HUDEP-2 (cell line): Measurements from ENCODE around the gene NFIB.
A peak's percentile ranks its signal among the peaks of the same experiment; 100 is the strongest.

ENCODE experiments used
- DNase-seq, 76 experiments: peaks; one replicate each; lab custom pipeline; 2025; ENCODE audit not compliant: unreplicated experiment in 76 of 76; lab: John Stamatoyannopoulos, UW

Gene NFIB

DNA sequence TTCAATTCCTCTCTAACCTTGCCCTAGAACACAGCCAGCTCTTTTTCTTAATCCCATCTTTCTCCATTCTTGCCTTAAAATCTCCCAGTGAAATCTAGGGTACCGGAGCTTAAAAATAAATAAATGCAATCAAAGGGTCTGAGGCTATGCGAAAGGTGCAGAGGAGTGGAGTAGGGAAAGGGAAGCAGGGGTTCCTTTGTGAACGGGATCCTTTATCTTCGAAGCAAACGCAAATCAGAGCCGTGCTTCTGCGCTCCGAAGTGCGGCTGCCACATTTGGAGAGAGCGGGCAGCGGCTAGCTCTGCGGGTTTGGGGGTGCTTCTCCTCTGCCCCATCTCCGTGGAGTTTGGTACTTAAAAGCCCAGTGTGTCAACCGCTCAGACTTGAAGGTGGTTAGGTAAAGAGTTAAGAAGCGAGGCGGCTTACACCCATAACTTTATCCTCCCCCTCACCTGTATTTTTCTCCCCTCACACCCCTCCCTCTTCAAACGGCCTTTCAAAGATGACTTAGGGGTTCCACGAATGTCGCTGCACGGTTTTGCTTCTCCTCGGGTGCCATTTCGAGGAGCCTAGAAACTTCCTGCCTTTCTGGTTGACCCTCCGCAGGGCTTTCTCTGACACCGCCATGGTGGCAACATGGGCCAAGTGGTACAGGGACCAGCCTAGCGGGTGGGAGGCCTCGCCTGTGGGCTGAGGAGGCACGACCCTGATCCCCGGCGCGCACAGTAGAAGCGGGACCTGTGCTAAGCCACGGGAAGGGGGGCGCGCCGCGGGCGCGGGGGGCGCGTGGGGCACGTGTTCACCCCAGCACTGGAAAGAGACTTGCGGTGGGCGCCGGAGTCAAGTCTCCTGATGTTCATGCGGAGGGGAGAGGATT, 31.7 kb upstream of the NFIB start:
- no peak for DNase-seq

DNA sequence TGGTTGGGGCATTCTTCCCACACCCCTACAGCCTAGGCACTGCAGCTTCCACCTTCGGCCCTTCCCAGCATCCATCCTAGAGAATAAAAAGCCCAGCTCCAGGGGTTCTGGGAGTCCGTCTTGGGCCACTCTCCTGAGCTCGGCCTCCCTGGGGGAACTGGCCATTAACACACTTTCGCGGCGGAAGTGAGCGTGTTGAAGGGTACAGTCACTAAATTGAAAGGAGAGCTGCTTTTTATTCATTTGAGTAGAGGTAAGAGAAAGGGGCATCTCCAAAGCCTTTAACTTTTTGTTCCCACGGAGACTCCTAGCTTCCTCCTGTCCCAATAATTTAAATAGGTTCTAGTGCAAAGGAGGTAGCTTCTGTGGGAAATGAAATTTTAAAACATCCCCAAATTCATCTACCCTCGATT, 31.0 kb upstream of the NFIB start:
- DNase-seq, result no peak

DNA sequence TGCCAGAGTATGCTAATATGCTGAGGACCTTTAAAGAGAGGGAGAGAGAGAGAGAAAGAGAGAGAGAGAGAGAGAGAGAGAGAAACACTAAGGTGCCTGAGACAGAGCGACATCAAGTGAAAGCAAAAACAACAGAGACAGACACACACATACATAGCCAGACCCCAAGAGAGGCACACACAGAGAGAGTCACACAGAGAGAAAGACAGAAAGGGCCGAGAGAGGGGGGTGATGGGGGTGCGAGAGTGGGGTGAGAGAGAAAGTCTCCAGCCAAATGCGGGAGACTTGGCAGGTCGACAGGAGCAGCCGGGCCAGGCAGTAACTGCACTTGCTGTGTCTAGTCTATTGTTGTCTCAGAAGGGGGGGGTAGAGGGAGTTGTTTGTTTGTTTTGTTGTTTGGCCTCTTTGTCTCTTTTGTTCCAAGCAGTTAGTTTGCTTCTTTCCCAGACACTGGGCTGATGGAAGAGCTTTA, 30.1 kb upstream of the NFIB start:
- no peak for DNase-seq

DNA sequence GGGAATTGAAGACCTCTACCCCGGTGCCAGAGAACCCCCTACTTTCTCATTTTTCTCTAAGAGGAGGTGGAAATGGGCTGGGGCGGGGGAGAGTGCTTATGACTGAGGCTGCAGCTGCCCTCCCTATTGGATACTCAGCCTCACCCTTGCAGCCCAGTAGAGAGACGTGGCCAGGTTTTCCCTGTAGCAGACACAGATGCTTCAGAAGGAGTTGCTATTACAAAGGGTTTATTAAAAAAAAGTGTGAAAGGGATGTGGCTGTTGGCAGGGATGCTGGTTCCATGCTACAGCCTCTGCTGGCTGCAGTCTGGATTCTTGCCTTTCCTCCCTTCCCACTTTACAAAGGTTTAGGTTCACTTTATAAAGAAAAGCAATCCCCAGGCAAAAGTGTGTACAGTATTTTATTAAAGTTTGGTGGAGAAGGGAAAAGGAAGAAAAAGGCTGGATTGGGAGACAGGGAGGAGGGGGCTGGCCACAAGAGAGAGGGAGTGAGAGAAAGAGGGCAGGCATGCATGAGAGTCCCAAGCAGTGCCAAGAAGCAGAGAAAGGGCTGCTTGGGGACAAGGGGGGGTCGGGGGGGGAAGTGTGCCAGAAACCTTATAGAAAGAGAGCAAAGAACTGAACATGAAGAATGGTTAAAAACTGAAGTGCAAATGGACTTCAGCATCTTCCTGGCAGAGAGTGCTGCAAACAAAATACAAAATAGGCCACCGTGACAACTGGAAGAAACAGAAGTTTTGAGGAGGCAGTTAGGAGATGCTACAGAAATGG, 29.5 kb upstream of the NFIB start:
- DNase-seq, result no peak

DNA sequence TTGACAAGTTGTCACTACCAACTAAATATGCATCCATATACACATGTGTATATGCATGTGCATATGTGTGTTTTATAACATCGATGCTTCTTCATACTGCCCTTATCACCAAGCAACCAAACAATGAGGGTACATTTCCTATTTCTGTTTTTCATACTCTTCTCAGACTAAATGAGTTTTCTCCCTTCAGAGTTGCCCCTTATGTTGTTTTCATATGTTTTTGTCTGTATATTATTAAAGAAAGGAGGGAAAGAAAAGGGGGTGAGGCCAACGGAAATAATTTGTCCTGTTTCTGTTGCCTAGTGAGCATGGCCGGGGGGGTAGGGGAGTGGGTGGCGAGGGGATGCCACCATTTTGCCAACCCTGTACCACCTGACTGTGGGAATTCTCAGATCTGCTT, 28.8 kb upstream of the NFIB start:
- no peak for DNase-seq

DNA sequence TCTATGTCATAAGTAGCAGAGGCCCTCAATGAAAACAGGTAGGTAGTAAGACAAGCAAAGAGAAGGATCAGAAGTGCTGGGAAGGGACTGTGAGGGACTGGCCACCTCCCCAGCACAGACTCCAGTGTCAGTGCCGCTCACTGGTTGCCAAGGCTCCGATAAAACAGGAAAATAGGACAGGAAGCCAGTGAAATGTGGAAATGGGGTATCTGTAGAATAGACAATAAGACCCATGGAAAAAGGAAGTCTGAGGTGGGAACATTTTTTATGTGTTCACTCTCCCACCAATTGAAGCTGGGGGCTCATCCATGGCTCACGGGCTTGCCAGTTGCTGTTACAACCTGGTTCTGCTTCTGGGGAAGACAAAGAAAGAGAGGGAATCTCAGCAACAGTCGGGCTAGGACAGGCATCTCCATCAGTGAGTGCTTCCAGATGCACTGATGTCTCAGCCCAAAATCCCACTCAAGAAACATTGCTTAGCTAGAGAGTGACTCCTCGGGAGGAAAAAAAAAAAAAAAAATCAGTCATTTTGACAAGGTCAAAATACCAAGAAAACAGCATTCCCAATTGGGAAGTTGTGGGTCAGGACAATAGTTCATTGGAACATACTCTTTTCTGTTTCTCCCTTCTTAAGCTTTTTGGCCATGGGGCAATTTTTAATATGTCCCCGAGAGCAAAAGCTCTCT, 27.6 kb upstream of the NFIB start:
- DNase-seq, result no peak

DNA sequence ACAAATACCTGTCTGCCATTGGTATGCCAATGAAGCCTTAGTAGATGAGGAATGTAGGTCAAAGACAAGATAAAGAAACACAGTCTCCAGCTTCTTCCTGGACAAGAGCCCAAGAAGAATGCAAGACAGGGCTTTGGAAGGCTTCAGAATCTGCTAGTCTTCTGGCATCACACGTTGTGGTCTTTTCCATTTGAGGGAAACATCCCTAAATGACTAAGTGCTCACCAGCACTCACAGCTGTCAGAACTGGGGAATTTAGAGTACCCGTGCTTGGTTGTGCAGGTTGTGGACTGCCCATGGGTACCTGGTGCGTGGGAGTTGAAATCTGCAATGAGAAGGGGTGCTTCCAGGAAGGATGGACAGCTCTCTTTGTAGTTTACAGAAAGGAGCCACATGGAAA, 27.1 kb upstream of the NFIB start:
- no peak for DNase-seq

DNA sequence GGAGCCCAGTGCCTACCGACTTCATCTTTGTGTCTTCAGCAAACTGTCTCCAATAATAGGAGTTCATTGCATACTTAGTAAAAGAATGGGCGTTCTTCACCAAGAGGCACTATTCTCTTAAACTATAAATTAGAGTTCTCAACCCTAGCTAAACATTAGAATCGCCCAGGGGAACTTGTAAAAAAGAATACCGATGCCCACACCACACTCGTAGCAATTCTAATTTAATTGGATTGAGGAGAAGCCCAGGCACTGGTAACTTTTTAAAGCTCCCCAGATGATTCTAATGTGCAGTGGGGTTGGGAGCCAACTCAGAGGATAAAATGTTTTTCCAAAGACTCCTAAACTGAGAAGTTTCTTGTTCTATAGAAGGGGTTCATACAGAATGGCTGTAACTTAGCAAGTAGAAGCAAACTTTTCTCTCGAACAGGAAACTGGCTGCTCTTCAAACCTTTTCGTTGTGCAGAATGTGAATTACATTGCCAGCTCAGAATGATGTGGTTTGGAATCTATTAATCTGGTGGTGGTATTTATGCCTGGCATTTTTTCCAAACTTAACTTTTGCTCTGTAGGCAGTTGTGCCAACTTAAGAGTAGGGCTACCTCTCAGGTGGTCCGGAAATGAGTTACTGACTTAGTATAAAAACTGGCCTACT, 26.4 kb upstream of the NFIB start:
- DNase-seq, result no peak

DNA sequence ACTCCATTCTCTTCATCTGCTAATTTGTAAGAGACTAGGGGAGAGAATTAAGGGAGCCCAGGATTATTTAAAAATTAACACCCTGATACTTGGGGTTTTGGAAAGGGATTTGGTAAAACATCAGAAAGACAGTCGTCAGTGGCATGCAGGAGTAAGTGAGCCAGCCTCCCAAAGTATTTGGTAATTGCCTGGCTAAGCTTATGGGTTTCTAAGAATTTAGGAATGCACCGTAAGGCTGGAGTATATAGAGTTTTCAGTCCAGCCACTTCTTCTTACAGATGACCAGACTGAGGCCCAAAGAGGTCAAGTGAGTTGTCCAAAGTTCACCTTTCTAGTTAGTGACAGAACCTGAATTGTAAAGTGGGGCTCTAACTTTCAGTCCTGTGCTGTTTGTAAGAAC, 25.8 kb upstream of the NFIB start:
- no peak for DNase-seq

DNA sequence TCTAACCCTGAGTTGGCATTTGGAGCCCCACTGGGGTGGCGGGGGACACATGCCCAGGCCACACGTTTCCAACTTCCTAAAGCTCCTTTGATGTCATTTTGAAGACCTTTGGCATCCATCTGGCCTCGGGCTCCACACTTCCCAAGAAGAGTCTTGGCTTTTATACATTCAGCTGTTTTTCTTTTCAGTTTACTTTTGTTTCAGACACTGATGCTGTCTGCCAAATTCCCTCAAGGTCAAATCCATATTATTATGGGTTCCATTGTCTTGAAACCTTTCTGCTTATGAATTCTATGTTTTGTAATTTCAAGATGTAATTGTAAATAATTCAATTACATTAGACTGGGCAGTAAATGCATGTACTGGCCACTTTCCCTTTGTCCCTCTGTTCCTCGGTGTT, 23.7 kb upstream of the NFIB start:
- no peak for DNase-seq

DNA sequence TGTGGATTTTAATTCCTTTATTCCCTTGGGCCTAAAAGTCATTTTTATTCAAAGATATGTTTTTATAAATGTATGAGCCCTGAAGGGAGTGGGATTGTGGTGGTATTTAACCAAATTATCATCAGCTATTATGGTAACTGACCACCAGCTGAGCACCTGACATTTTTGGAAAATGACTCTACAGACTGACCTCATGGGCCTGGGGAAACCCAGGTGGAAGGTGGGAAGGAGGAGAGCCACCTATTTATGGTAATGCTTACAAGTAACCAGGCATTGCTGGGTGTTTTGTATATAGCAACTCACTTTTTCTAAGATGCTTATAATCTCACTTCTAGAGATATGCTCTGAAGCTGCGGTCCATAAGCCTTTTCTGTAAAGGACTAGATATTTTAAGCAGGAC, 22.3 kb upstream of the NFIB start:
- DNase-seq, result no peak

DNA sequence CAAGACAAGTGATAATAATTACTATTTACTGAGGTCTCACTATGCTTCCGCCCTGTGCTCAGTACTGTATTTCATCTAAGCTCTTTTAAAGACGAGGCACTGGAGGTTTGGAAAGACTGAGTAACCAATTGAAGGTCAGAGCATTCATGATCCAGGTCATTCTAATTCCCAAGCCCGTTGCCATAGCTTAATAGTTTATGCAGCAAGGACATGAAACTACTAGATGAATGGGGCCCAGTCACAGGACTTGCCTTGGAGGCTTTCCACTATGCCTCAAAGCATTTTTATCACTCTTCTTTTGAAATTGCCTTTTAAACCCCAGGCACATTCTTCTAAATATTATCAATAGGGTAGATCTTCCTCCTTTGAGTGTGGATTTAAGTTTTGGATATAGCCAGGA, 17.2 kb upstream of the NFIB start:
- DNase-seq, result no peak

DNA sequence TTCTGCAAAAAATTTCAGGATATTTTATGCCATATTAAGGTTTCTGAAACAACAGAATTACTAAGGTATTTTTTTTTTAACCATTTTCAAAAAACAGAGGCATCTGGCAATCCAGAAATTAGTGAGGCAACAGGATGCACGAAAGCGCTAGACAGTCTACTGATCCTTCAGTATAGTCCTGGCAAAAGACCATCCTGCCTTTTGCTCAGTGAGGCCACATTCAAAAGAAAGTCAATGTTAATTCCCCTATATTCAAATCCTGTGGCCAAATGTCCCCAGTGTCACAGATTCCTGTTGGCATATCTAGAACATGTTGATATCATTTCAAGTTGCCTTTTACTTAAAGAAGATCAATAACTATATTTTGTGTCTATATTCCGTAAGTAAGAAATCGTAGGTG, 13.1 kb upstream of the NFIB start:
- DNase-seq, result no peak

DNA sequence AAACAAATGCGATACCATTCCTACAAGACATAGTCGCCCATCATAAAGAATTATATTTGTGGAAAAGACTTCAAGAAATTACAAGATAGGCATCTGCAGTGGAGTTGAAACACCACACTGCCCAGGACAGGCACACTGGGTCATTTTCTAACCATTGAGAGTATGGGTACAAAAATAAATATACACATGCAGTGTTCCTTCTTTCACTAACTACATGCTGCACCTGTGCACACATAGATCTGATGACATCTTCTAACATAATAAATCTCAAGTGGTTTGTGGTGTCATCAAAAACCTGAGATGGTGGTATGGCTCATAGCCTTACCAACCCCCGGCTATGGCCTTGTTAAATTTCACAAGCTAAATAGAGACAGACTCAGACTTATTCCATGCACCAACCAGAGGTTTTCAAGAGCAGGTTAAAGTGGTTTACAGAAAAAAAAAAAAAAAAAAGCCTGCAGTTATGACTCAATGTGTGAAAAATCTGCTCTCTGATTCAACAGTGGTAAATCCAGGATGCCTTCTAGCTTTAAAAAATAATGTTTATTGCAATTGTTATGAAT, 12.4 kb upstream of the NFIB start:
- no peak for DNase-seq

DNA sequence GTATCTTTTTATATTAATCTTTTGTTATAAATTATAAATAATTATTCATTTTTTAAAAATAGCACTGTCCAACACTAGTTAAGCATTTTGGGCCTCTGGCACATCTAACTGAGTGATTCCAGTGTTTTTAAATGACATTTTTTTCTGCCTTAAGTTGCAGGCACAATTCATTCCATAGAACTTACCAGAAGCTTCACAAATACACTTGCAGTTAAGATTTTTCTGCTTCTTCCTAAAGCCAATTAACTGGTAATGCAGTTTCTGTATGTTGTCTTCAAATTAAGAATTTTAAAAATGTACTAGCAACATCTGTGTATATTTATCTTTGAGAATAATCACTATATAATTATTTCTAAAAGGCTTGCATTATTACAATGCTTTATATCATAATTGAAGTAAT, 11.2 kb upstream of the NFIB start:
- no peak for DNase-seq

DNA sequence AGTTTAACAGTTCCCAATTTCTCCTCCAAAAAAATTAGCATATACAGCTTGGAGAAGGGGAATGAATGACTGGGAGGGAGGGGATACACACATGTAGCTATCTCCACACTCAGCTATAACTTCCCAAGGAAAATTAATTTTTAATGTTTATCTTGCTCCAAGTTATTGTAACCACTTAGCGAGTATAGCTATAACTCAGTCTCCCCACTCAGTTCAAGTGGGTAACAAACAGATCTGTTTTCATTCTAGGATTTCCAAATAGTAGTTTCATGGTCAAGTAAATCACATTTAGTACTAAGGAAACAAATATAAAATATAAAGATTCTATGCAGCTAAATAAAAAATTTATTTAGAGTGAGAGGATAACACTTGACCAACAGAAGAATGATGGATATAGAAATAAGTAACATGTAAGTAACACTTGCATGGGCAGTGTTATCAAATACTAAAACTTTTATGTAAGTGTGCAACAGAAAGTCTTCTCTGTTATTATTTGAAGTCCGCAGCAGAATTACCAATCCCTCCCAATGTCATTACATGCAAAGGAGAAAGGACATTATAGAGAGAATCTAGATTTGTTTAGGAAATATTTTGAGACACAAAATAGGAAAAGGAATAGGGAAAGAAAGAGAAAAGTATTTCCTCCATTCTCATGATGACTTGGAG, 10.2 kb upstream of the NFIB start:
- no peak for DNase-seq

DNA sequence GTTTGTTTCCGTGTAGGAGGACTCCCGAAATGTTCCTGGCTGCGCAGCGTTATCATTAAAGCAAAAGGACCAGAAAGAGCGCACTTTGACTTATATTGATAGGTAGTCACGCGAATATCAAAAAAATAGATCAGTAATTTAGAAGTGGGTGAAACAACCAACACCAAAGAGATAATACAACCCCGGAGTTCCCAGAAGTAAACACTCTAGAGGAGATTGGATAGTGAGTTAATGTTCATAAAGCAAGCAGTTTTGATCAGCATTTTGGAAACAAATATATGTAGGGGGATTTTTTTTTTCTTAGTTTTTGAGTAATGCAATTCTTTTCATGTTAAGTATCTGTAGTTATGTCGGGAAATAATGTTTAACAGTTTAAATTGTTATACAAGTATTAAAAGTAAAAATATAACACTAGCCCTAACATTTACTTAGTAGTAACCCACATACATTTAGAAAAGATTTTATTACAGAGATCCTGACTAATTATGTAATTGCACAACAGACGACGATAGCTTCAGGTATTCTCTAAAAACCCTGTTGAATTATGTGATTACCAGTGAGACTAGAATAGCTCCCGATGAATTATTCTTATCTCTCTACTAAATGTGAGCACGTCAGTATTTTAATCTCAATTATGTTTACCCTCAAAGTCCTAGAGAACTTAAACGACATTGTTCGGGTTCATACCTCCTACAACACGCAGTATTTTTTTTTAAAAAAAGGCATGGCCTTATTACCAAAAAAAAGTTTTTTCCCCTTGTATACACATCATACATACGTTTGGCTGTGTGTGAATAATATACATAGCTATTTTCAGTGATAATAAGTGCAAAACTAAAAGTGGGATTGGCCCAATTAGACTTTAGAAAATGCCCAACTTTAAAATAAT, 9.4 kb upstream of the NFIB start:
- peak in 15 of 76 experiments; percentile 10 to 74 (median 51) for DNase-seq

DNA sequence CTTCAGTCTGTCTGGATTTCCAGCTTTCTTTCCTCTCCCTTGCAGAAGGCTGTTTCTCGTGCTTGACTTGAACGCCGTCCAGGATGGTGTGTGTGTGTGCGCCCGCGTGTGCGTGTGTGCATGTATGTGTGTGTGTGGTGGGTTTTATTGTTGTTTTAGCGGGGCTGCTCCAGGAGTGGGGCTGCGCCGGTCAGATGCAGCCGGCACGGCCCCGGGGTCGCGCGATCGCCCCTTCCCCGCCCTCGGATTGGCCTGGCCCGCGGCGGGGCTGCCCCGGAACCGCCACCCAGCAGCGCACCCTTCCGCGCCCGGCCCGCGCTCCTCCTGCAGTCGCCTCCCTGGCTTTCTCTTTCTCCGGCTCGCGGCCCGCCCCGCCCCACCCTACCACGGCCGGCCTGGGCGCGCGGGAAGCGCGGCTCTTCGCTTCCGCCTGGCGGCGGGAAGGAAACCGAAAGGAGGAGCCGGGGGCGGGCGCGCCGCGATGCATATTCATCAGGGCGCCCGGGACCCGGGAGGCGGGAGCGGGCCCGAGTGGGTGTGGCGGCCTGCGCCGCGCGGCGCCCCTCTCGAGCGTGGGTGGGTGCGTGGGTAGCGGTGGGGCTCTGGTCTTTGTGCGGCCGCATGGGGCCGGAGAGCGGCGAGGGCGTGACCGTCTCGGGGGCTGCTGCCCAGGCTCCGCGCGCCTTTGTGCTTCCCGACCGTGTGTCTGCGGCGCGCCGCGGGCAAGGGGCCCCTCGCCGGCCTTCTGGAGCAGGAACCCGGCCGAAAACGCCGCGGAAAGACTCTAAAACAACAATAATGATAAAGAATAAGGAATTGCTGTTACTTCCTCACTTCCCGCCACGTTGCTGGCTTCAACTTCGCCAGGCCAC, 8.5 kb upstream of the NFIB start:
- DNase-seq, result peak in 74 of 76 experiments; percentile 5 to 89 (median 77)
